ENCODE results near the gene BTNL2.

Gene BTNL2

GRCh38 chr6:32413427-32414047 lies 6.6 kb upstream of the BTNL2 start:
- Histone ChIP-seq H3K4me3 (replicated peaks; ENCODE audit: insufficient read depth, low read length) (no peak overlapping the region), H3K27me3 (ENCODE audit: insufficient read depth, poor library complexity, severe bottlenecking) (peaks cover 16% of the 10 kb centered on the region), H3K27ac (replicated peaks) (no peak overlapping the region)
- DNase-seq (ENCODE audit: low read depth in 1 of 2, low spot score in 1 of 2) = peak; percentile 57 to 77
- TF ChIP-seq POLR2AphosphoS5 (IDR thresholded peaks at IDR 0.05; ENCODE audit: low read depth) (no peak), GABPA (IDR thresholded peaks at IDR 0.05; ENCODE audit: low read depth) (no peak), CTCF (IDR thresholded peaks at IDR 0.05; ENCODE audit: insufficient read depth, low read length) (peak; percentile 95)

- Histone ChIP-seq H3K4me3 (replicated peaks; ENCODE audit: insufficient read depth, low read length) (no peak overlapping the region), H3K27me3 (ENCODE audit: insufficient read depth, poor library complexity, severe bottlenecking) (peaks cover 14% of the 10 kb centered on the region), H3K27ac (replicated peaks) (no peak overlapping the region)
- TF ChIP-seq CTCF (IDR thresholded peaks at IDR 0.05; ENCODE audit: insufficient read depth, low read length) = no peak
- TF ChIP-seq, protein P1, sequence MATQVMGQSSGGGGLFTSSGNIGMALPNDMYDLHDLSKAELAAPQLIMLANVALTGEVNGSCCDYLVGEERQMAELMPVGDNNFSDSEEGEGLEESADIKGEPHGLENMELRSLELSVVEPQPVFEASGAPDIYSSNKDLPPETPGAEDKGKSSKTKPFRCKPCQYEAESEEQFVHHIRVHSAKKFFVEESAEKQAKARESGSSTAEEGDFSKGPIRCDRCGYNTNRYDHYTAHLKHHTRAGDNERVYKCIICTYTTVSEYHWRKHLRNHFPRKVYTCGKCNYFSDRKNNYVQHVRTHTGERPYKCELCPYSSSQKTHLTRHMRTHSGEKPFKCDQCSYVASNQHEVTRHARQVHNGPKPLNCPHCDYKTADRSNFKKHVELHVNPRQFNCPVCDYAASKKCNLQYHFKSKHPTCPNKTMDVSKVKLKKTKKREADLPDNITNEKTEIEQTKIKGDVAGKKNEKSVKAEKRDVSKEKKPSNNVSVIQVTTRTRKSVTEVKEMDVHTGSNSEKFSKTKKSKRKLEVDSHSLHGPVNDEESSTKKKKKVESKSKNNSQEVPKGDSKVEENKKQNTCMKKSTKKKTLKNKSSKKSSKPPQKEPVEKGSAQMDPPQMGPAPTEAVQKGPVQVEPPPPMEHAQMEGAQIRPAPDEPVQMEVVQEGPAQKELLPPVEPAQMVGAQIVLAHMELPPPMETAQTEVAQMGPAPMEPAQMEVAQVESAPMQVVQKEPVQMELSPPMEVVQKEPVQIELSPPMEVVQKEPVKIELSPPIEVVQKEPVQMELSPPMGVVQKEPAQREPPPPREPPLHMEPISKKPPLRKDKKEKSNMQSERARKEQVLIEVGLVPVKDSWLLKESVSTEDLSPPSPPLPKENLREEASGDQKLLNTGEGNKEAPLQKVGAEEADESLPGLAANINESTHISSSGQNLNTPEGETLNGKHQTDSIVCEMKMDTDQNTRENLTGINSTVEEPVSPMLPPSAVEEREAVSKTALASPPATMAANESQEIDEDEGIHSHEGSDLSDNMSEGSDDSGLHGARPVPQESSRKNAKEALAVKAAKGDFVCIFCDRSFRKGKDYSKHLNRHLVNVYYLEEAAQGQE (IDR thresholded peaks at IDR 0.05; ENCODE audit: insufficient replicate concordance, low read depth) = no peak
- no peak for TF ChIP-seq GABPA (IDR thresholded peaks at IDR 0.05; ENCODE audit: low read depth)
- TF ChIP-seq POLR2AphosphoS5 (IDR thresholded peaks at IDR 0.05; ENCODE audit: low read depth) = no peak
- no peak for DNase-seq (ENCODE audit: low read depth in 1 of 2, low spot score in 1 of 2)
Observed at GRCh38 chr6:32411566-32412327, 4.8 kb upstream of the BTNL2 start.

GRCh38 chr6:32410906-32411305 lies 3.9 kb upstream of the BTNL2 start:
- Histone ChIP-seq H3K4me3 (replicated peaks; ENCODE audit: insufficient read depth, low read length) (no peak overlapping the region), H3K27me3 (ENCODE audit: insufficient read depth, poor library complexity, severe bottlenecking) (peaks cover 14% of the 10 kb centered on the region), H3K27ac (replicated peaks) (no peak overlapping the region)
- TF ChIP-seq CTCF (IDR thresholded peaks at IDR 0.05; ENCODE audit: insufficient read depth, low read length) (no peak), GABPA (IDR thresholded peaks at IDR 0.05; ENCODE audit: low read depth) (no peak), SPI1 (IDR thresholded peaks at IDR 0.05; ENCODE audit: borderline replicate concordance, low read depth) (no peak), POLR2AphosphoS5 (IDR thresholded peaks at IDR 0.05; ENCODE audit: low read depth) (no peak)
- TF ChIP-seq, protein P1 (IDR thresholded peaks at IDR 0.05; ENCODE audit: insufficient replicate concordance, low read depth) = no peak
- no peak for DNase-seq (ENCODE audit: low read depth in 1 of 2, low spot score in 1 of 2)
